ENCODE results near the gene ST6GALNAC3. TPM values are rescaled to one million over a fixed set of nuclear protein-coding genes. Genes with fewer than 3 reads are reported as not detected.
A peak's percentile ranks its signal among the peaks of the same experiment; 100 is the strongest.

ST6GALNAC3 gene
- total and polyA plus RNA-seq, 3 donors from 2014 or later = 0.46 to 0.87 (median 0.74) TPM

GRCh38 chr1:76278711-76279100 is 204.2 kb downstream of the ST6GALNAC3 start:
- no peak overlapping the region for H3K4me3 ChIP-seq
- intact Hi-C loops (cut with DNase I; ENCODE audit: low total_unique reads) = no loop called here
- no peaks in the 10 kb centered on the region for H3K9me3 ChIP-seq
- no peak for DNase-seq
- 53 to 73% methylated on average over 7 of the region's 7 CpGs for WGBS, 2 donors
- H3K27ac ChIP-seq = no peak overlapping the region
- no peak for TF ChIP-seq POLR2A (IDR thresholded peaks at IDR 0.05)
- no peak for TF ChIP-seq CTCF (IDR thresholded peaks at IDR 0.05)
- H3K27me3 ChIP-seq = no peaks in the 10 kb centered on the region
- H3K4me1 ChIP-seq = no peaks in the 10 kb centered on the region
- H3K36me3 ChIP-seq (ENCODE audit: low read depth, missing control alignments) = no peaks in the 10 kb centered on the region

- Histone ChIP-seq H3K27me3 (no peaks in the 10 kb centered on the region), H3K4me3 (no peak overlapping the region), H3K9me3 (no peaks in the 10 kb centered on the region), H3K27ac (no peak overlapping the region), H3K36me3 (ENCODE audit: low read depth, missing control alignments) (no peaks in the 10 kb centered on the region), H3K4me1 (no peaks in the 10 kb centered on the region)
- intact Hi-C loops (cut with DNase I; ENCODE audit: low total_unique reads) = no loop called here
- TF ChIP-seq CTCF (IDR thresholded peaks at IDR 0.05) (no peak), POLR2A (IDR thresholded peaks at IDR 0.05) (no peak)
- peak; percentile 16 for DNase-seq
- 52 to 69% methylated on average over 14 of the region's 14 CpGs for WGBS, 2 donors
Measured at GRCh38 chr1:76279101-76279748, 204.7 kb downstream of the ST6GALNAC3 start.

- Histone ChIP-seq H3K27me3 (no peaks in the 10 kb centered on the region), H3K27ac (no peak overlapping the region), H3K4me1 (no peaks in the 10 kb centered on the region), H3K9me3 (no peaks in the 10 kb centered on the region), H3K36me3 (ENCODE audit: low read depth, missing control alignments) (no peaks in the 10 kb centered on the region), H3K4me3 (no peak overlapping the region)
- TF ChIP-seq CTCF (IDR thresholded peaks at IDR 0.05) = no peak
- intact Hi-C loops (cut with DNase I; ENCODE audit: low total_unique reads) = no loop called here
- DNase-seq = peak; percentile 27
- WGBS, 2 donors = 33 to 34% methylated on average over 2 of the region's 2 CpGs
Measured at GRCh38 chr1:76281306-76281705, 206.8 kb downstream of the ST6GALNAC3 start.

- 88 to 89% methylated on average over 1 of the region's 1 CpG for WGBS, 2 donors
- H3K4me3 ChIP-seq = no peak overlapping the region
Measured at GRCh38 chr1:76284842-76285241, 210.3 kb downstream of the ST6GALNAC3 start.

More at GRCh38 chr1:76284842-76285241, 210.3 kb downstream of the ST6GALNAC3 start:
- intact Hi-C loops (cut with DNase I; ENCODE audit: low total_unique reads) = no loop called here
- Histone ChIP-seq H3K27me3 (no peaks in the 10 kb centered on the region), H3K36me3 (ENCODE audit: low read depth, missing control alignments) (no peaks in the 10 kb centered on the region), H3K4me1 (no peaks in the 10 kb centered on the region), H3K9me3 (no peaks in the 10 kb centered on the region), H3K27ac (no peak overlapping the region)
- no peak for TF ChIP-seq POLR2A (IDR thresholded peaks at IDR 0.05)
- TF ChIP-seq CTCF (IDR thresholded peaks at IDR 0.05) = no peak
- DNase-seq = no peak

Measured in testis (tissue), 3 donors.